A549 (cell line): ENCODE data around the gene GTF2IRD1. TPM values are rescaled to one million over a fixed set of nuclear protein-coding genes. Genes with fewer than 3 reads are reported as not detected.
A peak's percentile ranks its signal among the peaks of the same experiment; 100 is the strongest.

Source experiments
- ATAC-seq, 2 experiments: fragments of 200-7000 bp in 1 of 2; fragments of >200 bp in 1 of 2; cut with Nextera tagmentation in 1 of 2; cut with Tn5 transposase in 1 of 2; 3 replicates each; pipeline versions ENCODE4 v1.8.0 to v1.9.1; 2018 to 2020; ENCODE audit warnings: mild to moderate bottlenecking in 1 of 2, moderate library complexity in 1 of 2
- CTCF ChIA-PET: fragments of 300-600 bp; sonication (Branson Sonifier 250); formaldehyde crosslinking; extraction: SDS; loops from one replicate; lab custom pipeline; 2021; ENCODE audit warnings: antibody characterized with exemption, inconsistent platforms; lab: Yijun Ruan, JAX
- POLR2A ChIA-PET: fragments of 350-600 bp; formaldehyde crosslinking; extraction: SDS; loops from one replicate; lab custom pipeline; 2021; ENCODE audit warnings: antibody characterized with exemption, inconsistent platforms; lab: Yijun Ruan, JAX
- DNase-seq, 2 experiments: peaks; one replicate each; pipeline versions ENCODE4 v3.0.0 to v3.0.0-alpha.2; 2011 to 2016; ENCODE audit warnings: low read depth in 1 of 2, low spot score in 1 of 2
- FAIRE-seq: peaks from 2 replicates; lab custom pipeline; 2011; peaks lifted over from hg19 to GRCh38; lab: Jason Lieb, UNC
- H3K27ac ChIP-seq, 2 experiments: fragments of >200 bp; sonication (Bioruptor Twin); formaldehyde crosslinking; 3 replicates each; pipeline ENCODE4 v1.5.1; 2016 to 2017
- H3K4me1 ChIP-seq: fragments of >200 bp; sonication (Bioruptor Twin); formaldehyde crosslinking; 3 replicates; pipeline ENCODE4 v1.6.1; 2016
- H3K4me2 ChIP-seq: fragments of >200 bp; sonication (Bioruptor Twin); formaldehyde crosslinking; 3 replicates; pipeline ENCODE4 v1.6.1; 2016
- H3K4me3 ChIP-seq: fragments of >200 bp; sonication (Bioruptor Twin); formaldehyde crosslinking; 3 replicates; pipeline ENCODE4 v1.5.1; 2016
- H3K9me3 ChIP-seq: fragments of >200 bp; sonication (Bioruptor Twin); formaldehyde crosslinking; 3 replicates; pipeline ENCODE4 v1.6.1; 2016
- ATOH8 ChIP-seq: fragments of 250-450 bp; sonication (Bioruptor Pico); IDR thresholded peaks from 2 replicates; pipeline ENCODE4 v1.5.0; 2020; ENCODE audit warnings: low read depth, mild to moderate bottlenecking, moderate library complexity
- CEBPB ChIP-seq, 2 experiments: fragments of >200 bp in 1 of 2; sonication (Bioruptor Twin) in 1 of 2; formaldehyde crosslinking in 1 of 2; IDR thresholded peaks; 2 replicates each; pipeline ENCODE4 v1.6.1; 2012 to 2016
- CHD2 ChIP-seq: fragments of 150-350 bp; IDR thresholded peaks from 2 replicates; pipeline ENCODE4 v1.6.1; 2014; ENCODE audit warnings: low read length; ENCODE audit not compliant: partially characterized antibody
- EHMT2 ChIP-seq: fragments of 200-600 bp; sonication (generic); IDR thresholded peaks from 2 replicates; pipeline ENCODE4 v1.6.1; 2016; ENCODE audit warnings: antibody characterized with exemption, low read depth, mild to moderate bottlenecking, moderate library complexity
- FOSB ChIP-seq: fragments of 250-450 bp; sonication (Bioruptor Pico); IDR thresholded peaks from 2 replicates; pipeline ENCODE4 v1.5.0; 2020; ENCODE audit warnings: mild to moderate bottlenecking, moderate library complexity
- HDAC2 ChIP-seq: fragments of 200-600 bp; sonication (generic); IDR thresholded peaks from 2 replicates; pipeline ENCODE4 v1.6.1; 2016
- HOXB13 ChIP-seq: fragments of 250-450 bp; sonication (Bioruptor Pico); IDR thresholded peaks from 2 replicates; pipeline ENCODE4 v1.5.0; 2020; ENCODE audit warnings: low read depth, mild to moderate bottlenecking, moderate library complexity
- KDM1A ChIP-seq: fragments of 200-600 bp; sonication (generic); IDR thresholded peaks from 2 replicates; pipeline ENCODE4 v1.6.1; 2016; ENCODE audit warnings: low read depth, mild to moderate bottlenecking
- MAFK ChIP-seq: fragments of 450-650 bp; IDR thresholded peaks from 2 replicates; pipeline ENCODE4 v1.6.1; 2014; ENCODE audit not compliant: partially characterized antibody
- MAX ChIP-seq: IDR thresholded peaks from 2 replicates; pipeline ENCODE4 v1.6.1; 2012
- MYC ChIP-seq: IDR thresholded peaks from 2 replicates; pipeline ENCODE4 v1.6.1; 2012; ENCODE audit warnings: mild to moderate bottlenecking, inconsistent platforms, low read length, improper control_type of control experiment, borderline replicate concordance
- NFE2L2 ChIP-seq: fragments of 150-350 bp; conservative IDR thresholded peaks from 2 replicates; pipeline ENCODE4 v1.6.1; 2014; ENCODE audit warnings: low read length
- NR3C1 ChIP-seq: fragments of >200 bp; sonication (Bioruptor Twin); formaldehyde crosslinking; IDR thresholded peaks from 3 replicates; pipeline ENCODE4 v1.6.1; 2017
- POLR2A ChIP-seq: IDR thresholded peaks from 2 replicates; pipeline ENCODE4 v1.6.1; 2012; ENCODE audit warnings: mild to moderate bottlenecking, low read length
- SMC3 ChIP-seq: fragments of >200 bp; sonication (Bioruptor Twin); formaldehyde crosslinking; IDR thresholded peaks from 3 replicates; pipeline ENCODE4 v1.6.1; 2018; ENCODE audit warnings: inconsistent platforms
- TFCP2L1 ChIP-seq: fragments of 250-450 bp; sonication (Bioruptor Pico); IDR thresholded peaks from 2 replicates; pipeline ENCODE4 v1.5.0; 2021; ENCODE audit warnings: mild to moderate bottlenecking
- ZFP36 ChIP-seq: fragments of 450-650 bp; IDR thresholded peaks from 2 replicates; pipeline ENCODE4 v1.6.1; 2014; ENCODE audit warnings: borderline replicate concordance; ENCODE audit not compliant: partially characterized antibody
- WGBS: methylation state at CpG from one replicate; pipeline ENCODE4 v1.1.6; 2017; ENCODE audit errors: missing lambda C conversion rate; 5-methylcytosine and 5-hydroxymethylcytosine counted together
- polyA plus RNA-seq, 4 experiments: library from polyadenylated mRNA; depleted of rRNA in 3 of 4; stranded (reverse); fragments of >200 nt; fragmentation: RNase III in 1 of 4; extraction: RNeasy Plus Mini Kit Qiagen cat#74134 plus additional on column Dnase treatment in 1 of 4; gene quantifications; 2 replicates in 3 of 4; 3 replicates in 1 of 4; pipeline ENCODE4 v1.2.3, GENCODE V29; 2011 to 2017
- TF ChIP-seq, protein P1 (sequence below): IDR thresholded peaks from 2 replicates; pipeline ENCODE4 v1.6.1; 2012
- TF ChIP-seq, protein P2 (sequence below): fragments of >200 bp; sonication (Bioruptor Twin); formaldehyde crosslinking; IDR thresholded peaks from 3 replicates; pipeline ENCODE4 v1.5.1; 2016

Gene GTF2IRD1
- polyA plus RNA-seq, 2 of the 4 experiments (the other 2 are of a cell fraction) = 19.9 to 20.5 TPM

GRCh38 chr7:74598558-74598957 lies 144.9 kb downstream of the GTF2IRD1 start:
- ATAC-seq (peak; percentile 49 to 65; a peak in 4 of 6 replicates), DNase-seq (no peak), FAIRE-seq (no peak)
- POLR2A ChIA-PET = no interaction called here
- Histone ChIP-seq H3K4me3 (no peak overlapping the region), H3K4me2 (no peak overlapping the region), H3K4me1 (peaks cover 11% of the 10 kb centered on the region; the same call in 1 of the 3 replicates), H3K27ac (peak overlapping the region in 1 of 2 experiments; percentile 59; a peak in 3 of 6 replicates), H3K9me3 (no peaks in the 10 kb centered on the region)
- no peak for TF ChIP-seq EHMT2
- no peak for TF ChIP-seq NFE2L2
- TF ChIP-seq FOSB = no peak
- TF ChIP-seq HOXB13 (CRISPR knock-in tag) = no peak
- no peak for TF ChIP-seq MYC
- no peak for TF ChIP-seq MAFK
- TF ChIP-seq ATOH8 (CRISPR knock-in tag) = no peak
- WGBS = 47% methylated on average over 1 of the region's 1 CpG
- CTCF ChIA-PET = no interaction called here

GRCh38 chr7:74599244-74599643 lies 145.5 kb downstream of the GTF2IRD1 start:
- no peak for ATAC-seq
- Histone ChIP-seq H3K27ac (peak overlapping the region in 1 of 2 experiments; percentile 59; a peak in 1 of 6 replicates), H3K4me3 (no peak overlapping the region), H3K9me3 (no peaks in the 10 kb centered on the region), H3K4me2 (no peak overlapping the region), H3K4me1 (peaks cover 14% of the 10 kb centered on the region)
- DNase-seq = no peak
- ChIA-PET CTCF (no interaction called here), POLR2A (no interaction called here)
- TF ChIP-seq EHMT2 (no peak), KDM1A (no peak), HDAC2 (no peak), MAX (no peak), CEBPB (IDR thresholded peaks at IDR 0.05) (no peak), ZFP36 (no peak), ATOH8 (CRISPR knock-in tag) (no peak), CHD2 (no peak), MYC (no peak), POLR2A (no peak), HOXB13 (CRISPR knock-in tag) (no peak), TFCP2L1 (CRISPR knock-in tag) (no peak), NR3C1 (no peak), SMC3 (no peak)
- TF ChIP-seq, protein P1, sequence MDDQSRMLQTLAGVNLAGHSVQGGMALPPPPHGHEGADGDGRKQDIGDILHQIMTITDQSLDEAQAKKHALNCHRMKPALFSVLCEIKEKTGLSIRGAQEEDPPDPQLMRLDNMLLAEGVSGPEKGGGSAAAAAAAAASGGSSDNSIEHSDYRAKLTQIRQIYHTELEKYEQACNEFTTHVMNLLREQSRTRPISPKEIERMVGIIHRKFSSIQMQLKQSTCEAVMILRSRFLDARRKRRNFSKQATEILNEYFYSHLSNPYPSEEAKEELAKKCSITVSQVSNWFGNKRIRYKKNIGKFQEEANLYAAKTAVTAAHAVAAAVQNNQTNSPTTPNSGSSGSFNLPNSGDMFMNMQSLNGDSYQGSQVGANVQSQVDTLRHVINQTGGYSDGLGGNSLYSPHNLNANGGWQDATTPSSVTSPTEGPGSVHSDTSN = no peak
- TF ChIP-seq, protein P2, sequence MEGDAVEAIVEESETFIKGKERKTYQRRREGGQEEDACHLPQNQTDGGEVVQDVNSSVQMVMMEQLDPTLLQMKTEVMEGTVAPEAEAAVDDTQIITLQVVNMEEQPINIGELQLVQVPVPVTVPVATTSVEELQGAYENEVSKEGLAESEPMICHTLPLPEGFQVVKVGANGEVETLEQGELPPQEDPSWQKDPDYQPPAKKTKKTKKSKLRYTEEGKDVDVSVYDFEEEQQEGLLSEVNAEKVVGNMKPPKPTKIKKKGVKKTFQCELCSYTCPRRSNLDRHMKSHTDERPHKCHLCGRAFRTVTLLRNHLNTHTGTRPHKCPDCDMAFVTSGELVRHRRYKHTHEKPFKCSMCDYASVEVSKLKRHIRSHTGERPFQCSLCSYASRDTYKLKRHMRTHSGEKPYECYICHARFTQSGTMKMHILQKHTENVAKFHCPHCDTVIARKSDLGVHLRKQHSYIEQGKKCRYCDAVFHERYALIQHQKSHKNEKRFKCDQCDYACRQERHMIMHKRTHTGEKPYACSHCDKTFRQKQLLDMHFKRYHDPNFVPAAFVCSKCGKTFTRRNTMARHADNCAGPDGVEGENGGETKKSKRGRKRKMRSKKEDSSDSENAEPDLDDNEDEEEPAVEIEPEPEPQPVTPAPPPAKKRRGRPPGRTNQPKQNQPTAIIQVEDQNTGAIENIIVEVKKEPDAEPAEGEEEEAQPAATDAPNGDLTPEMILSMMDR = no peak
- WGBS = 90% methylated on average over 4 of the region's 4 CpGs
- FAIRE-seq = no peak
